ENCODE data around the gene RXYLT1.

DNA sequence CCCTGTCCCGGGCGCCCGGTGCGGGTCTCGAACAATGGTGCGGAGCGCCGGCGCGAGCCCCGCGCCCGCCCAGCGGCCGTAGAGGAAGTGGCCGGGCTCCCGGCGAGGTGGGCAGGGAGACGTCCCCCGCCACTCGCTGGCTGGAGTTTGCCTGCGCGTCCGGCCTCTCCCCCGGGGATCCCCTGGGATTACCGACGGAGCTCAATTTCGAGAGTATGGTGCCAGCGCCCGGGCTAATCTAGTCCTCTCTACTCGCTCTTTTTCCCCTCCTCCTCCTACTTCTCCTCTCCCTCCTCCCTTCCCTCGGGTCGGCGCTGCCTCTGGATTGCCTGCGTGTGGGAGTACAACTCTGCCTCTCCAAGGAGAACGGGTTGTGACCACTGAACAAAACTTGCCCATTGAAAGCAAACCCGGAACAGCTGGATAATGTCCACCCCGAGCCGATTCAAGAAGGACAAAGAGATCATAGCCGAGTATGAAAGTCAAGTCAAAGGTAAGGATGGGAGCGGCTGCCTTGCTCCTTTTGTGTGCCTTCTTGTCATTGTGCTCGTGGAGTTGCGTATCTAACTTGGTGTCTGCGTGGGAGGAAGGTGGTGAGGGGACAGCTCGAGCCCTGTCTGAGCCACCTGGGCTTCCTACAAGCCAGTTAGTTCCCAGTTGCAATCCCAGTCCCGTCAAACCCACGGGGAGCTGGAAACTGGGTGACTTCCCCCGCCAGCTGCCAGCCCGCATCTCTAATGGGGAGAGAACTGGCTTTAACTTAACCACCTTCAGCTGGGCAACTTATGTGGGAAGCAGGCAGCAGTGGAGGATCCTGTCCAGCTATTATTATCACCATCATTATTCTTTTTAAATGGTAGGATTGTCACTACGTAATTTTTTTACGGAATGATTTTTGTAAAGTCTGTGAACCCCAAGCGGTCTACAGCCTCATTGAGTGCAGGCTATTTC, 65.0 kb downstream of the RXYLT1 start, which contains the start of gene SRGAP1:
- TF ChIP-seq, protein P1, sequence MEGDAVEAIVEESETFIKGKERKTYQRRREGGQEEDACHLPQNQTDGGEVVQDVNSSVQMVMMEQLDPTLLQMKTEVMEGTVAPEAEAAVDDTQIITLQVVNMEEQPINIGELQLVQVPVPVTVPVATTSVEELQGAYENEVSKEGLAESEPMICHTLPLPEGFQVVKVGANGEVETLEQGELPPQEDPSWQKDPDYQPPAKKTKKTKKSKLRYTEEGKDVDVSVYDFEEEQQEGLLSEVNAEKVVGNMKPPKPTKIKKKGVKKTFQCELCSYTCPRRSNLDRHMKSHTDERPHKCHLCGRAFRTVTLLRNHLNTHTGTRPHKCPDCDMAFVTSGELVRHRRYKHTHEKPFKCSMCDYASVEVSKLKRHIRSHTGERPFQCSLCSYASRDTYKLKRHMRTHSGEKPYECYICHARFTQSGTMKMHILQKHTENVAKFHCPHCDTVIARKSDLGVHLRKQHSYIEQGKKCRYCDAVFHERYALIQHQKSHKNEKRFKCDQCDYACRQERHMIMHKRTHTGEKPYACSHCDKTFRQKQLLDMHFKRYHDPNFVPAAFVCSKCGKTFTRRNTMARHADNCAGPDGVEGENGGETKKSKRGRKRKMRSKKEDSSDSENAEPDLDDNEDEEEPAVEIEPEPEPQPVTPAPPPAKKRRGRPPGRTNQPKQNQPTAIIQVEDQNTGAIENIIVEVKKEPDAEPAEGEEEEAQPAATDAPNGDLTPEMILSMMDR (IDR thresholded peaks at IDR 0.05): no peak
- TF ChIP-seq POLR2A (IDR thresholded peaks at IDR 0.05): peak; percentile 49

Measured in transverse colon (tissue), 3 donors.